Stimulated activated CD4-positive, alpha-beta T cell treated with anti-CD3 and anti-CD28 coated beads, Interleukin-12 subunit alpha, Interleukin-12 subunit beta, amount 100 ng/mL, for 48 hours (primary cell): ENCODE results near the gene DERL3.

ENCODE experiments used
- DNase-seq, 3 donors: peaks; one replicate each; pipeline ENCODE4 v3.0.0-alpha.2; 2020; ENCODE audit warnings: low read depth in 2 of 3, low spot score in 1 of 3

DERL3 gene

DNA sequence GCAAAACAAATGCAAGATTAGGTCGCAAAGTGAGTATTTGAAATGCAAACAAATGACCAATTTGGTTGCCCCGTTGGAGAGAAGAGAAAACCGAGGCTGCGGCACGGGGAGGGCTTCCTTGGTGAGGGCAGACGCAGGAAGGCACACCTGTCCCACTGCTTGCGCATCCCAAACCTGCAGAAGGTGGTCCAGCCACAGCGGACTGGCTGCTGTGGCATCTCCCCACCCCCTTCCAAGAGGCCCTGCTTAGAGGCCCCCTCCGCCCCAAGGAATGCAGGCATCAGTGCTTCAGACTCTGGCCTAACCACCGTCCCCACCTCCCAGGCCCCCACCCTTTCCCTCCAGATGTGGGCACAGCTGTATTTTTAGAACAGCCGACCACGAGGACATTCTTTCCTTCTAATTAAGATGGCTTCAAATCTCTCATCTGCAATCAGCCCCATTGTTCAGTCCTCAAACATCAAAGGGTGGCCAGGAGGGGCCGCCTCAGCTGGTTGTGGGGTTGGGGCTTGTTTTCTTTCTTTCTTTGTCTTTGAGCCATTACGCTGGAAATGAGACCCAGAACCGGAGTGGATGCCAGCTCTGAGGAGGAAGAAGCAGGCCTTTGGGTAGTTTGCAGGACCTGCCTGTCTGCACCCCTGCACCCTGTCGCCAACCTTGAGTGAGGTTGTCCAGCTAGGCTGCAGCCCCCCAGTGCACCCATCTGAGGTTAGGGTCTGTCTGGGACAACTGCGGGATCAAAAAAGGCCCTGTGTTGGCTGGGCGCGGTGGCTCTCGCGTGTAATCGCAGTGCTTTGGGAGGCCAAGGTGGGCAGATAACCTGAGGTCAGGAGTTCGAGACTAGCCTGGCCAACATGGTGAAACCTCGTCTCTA lies 9.4 kb upstream of the DERL3 start:
- DNase-seq: no peak

DNA sequence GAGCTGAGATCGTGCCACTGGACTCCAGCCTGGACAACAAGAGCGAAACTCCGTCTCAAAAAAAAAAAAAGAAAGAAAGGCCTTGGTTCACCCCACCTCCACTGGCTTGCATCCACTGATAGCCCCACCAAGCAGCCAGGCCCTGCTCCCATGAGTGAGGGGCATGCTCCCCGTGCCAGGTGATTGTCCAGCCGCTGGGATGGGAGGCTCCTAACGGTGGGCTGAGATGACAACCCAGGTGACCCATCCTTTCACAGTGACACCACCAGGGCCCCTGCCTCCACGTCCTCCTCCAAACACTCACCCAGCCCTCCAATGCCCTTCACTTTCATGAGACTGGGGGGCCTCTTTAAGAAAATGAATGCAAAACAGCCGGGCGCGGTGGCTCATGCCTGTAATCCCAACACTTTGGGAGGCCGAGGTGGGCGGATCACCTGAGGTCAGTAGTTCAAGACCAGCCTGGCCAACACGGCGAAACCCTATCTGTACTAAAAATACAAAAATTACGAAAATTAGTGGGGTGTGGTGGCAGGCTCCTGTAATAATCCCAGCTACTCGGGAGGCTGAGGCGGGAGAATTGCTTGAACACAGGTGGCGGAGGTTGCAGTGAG lies 8.6 kb upstream of the DERL3 start:
- no peak for DNase-seq

DNA sequence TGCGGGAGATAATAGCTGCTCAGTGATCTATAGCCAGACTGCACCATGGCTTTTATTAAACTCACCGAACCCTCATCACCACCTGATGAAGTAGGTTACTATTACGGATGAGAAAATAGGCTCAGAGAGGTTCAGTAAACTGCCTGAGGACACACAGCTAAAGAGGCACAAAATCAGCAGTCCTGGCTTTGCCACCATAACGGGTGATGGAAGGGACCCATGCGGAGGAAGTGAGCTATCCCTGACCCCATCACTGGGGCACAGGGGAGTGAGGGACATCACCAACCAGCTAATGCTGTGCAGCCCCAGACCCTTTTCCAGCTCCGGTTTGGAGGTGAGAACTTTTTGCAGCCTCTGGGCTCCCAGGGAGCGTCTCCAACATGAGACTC lies 7.3 kb upstream of the DERL3 start:
- DNase-seq: no peak

DNA sequence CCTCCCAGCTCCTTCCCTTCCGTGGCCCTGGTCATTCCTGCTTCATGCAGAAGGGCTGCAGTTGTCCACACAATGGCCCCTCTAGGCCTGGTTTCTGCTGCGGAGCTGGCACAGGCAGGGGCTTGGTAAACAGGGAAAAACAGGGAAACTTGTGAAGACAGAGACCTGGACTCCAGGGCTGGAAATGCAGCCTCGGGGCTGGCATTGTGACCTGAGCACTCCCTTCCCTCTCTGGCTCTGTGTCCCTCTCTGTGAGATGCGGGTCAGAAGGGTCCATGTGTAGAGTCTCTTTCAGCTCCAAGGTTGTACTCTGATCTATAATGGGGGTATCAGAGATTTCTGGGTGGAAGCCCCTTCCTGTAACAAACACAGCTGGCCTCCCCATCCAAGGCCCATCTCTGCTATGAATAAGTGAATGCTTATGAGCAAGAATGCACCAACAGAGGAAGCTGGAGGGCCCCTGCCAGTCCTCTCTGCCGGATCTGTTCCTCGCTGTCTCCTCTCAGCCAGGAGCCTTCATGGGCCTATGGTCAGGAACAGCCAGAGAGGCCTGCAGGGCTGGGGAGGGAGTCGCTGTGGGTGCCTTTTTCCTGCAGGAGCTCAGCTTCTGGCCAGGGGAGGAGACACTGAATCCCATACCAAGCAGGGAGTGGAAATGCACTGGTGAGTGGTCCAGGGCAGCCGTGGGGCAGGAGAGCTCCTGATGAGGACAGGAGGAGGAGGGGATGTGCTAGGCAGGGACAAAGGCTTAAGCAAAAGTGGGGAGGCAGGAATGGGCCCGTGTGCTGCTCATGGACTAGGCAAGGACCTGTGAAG lies 6.7 kb upstream of the DERL3 start:
- no peak for DNase-seq

DNA sequence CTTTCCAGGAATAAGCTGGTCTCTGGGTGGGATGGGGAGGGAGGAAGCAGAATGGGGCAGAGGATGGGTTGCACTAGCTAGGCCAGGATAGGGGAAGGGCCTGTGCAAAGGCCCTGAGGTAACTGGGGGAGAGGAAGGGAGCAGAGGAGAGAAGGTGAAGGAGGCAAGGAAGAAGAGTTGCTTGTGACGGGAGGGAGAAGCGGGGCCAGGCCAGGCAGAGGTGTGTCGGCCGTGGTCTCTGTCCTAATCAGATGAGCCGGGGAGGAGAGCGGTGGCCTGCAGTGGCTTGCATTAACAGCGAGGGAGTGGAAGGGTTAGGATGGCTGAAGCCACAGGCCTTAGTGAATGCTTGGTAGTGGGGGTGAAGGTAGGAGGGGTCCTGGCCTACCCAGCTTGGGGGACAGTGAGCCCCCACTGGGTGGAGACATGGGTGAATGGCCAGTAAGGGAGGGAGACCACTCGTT lies 6.0 kb upstream of the DERL3 start:
- DNase-seq: no peak

DNA sequence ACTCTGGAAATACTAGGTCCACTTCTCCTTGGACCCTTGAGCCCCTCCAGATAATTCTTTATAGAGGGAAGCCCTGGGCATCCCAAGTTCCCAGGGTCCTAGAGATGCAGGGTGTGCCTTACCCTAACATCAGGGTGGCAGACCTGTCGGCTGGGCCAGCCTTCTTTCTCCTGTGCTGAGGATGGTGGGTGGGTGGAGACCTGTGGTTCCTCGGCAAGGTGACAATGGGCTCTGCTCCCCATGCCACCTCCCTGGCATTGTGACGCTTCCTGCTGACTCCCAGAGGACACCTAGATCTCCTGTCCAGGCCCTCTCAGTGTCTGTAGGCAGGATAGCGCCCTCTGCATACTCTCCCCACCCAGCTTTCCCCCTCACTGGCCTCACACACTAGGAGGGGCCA lies 3.8 kb upstream of the DERL3 start:
- no peak for DNase-seq

DNA sequence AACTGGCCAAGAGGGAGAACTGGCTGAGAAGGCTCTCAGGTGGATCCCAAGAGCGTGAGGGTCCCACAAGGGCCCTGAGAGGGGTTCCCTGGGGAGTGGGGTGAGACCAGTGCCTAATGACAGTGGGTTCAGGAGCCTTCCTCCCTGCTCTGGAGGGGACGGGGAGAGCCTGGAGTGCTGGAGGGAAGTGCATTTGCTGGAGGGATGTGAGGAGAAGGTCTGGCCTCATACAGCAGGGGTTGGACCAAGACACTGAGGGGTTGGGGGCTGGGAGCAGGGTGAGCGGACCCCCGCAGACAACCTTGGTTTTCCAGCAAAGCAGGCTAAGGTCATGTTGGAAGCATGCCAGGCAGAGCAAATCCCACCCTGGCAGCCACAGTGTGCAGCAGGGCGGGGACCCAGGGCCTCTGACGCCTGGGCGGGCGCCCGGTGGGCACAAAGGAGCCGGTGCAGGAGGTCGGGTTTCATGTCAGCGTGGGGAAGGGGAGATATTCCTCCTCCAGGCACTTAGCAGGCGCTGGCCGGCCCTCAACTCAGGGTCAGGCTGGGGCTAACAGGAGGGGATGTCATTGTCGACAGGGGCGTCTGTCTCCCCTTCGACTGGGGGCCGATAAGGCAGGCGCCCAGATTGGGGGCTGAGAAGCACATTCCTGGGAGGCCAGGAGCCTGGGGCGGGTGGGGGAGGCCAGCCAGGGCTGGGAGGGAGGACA lies 3.1 kb upstream of the DERL3 start:
- no peak for DNase-seq

DNA sequence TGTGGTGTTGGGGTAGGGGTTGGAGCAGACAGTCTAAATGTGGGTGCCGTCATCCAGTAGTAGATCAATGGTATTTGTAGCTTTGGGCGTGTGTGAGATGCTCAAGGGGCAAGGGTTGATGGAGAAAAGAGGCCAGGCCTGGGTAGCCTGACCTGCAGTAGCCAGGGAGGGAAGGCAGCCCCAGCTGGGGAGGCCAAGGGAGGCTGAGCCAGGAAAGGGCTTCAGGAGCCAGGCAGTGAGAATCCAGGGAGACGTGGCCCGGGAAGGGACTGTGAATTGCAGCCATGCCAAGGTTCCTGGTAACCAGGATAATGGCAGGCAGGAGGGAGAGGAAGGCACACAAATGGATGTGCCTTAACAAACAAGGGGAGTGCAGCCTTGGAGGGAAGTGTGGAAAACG lies 2.5 kb upstream of the DERL3 start:
- DNase-seq: no peak

DNA sequence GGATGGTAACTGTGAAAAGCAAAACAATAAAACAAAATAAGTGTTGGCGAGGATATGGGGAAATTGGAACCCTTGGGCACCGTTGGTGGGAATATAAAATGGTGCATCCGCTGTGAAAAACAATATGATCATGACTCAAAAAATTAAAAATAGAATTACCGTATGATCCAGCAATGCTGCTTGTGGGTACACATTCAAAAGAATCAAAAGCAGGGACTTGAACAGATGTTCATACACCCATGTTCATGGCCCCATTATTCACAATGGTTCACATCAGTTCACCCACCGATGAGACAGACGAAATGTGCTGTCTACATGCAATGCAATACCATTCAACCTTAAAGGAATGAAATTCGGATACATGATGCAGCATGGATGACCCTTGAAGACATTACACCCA lies 1.2 kb upstream of the DERL3 start:
- DNase-seq: no peak

DNA sequence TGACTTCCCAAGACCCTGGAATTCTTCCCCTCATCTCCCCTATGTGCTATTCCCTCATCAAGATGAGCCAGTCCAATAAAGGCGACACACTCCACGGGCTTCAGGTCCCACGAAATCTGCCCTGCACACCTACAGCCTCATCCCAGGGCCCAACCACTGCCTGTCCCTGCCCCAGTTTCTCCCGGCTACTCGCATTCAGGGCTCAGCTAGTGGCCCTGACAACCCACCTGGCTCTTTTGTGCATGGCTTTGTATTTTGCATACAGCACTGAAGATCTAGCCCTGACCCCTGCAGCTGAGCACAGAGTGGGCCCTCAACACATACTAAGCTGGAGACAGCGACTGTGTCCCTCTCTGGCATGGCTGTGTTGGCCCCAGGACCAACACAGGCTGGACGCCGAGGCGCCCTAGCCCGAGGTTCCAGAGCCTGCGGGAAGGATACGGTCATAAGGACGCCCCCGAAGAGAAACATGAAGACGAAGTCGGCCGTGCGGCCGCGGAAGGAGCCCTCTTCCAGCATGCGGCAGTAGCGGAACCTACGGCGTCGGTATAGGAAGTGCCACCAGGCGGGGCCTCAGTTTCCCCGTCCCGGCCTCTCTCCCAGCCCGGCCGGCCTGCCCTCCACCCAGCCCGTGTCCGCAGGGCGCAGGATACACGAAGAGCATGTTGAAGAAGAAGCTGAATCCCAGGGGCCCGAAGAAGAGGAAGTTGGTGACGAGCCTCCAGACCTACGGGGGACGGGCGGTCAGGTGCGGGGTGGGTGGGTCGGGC lies 710 bp downstream of the DERL3 start:
- DNase-seq: no peak

DNA sequence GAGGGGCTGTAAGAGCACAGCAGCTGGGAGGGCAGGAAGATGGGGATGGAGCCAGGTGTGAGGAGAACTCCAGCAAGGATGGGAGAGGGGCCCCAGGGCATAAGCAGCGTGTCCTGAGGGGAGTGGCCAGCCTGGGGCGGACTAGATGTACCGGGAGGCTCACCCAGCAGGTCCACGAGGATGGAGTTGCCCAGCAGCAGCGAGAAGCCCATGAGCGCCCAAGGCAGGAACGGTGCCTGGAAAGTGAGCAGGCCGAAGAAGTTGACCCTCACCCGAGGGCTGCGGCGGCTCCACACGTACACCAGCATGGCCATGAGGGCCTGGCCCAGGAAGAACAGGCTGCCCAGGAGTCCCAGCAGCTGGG lies 1.3 kb downstream of the DERL3 start:
- DNase-seq: no peak

DNA sequence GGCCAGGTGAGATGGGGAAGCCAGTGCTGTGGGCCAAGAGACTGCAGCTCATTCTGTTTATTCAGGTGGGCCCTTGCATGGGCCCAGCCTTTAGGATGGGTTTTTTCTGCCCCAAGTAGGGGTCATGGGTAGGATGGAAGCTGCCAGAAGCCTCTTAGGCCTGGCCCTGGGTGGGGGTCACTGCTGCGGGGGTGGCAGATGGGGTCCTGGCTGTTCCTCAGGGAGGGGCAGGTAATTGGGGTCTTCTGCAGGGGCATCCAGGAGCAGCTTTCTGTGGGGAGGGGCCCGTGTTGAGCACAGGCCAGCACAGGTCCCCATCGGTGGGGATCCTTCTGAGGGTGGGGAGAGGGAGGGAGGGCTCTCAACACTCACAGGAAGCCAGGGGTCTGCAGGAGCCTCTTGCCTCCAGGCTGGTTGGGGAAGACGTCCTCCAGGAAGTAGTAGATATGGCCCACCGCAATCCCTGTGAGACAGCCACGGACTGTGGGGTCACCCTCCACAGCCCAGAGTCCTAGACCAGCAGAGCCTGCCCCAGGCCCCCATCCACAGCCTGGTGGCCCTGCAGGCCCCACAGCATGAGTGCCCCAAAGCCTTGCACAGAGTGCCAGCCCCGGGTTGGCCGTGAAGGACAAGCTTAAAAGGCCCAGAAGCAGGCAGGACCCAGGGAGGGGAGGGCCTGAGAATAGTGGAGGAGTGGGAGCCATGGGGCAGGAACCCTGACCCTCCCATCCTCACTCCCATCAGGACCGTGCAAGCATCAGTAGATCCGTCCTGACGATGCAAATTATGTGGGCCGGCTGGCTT lies 1.9 kb downstream of the DERL3 start:
- no peak for DNase-seq

DNA sequence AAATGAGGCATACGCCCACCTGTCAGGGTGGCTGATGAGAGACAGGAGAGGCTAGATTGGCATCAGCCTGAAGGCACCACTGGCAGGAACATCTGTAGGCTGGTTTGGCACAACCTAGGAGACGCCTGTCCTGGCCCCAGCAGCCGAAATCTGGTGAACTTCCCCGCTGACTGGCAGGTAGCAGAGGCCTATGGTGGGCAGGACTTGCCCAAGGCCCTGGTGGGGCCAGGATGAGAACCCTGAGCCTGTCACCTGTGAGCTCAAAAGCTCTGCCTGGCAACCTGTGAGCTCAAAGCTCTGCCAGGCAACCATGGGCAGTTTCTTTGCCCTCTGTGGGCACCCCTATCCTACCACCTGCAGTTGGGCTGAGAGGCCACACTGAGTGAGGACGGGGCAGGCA lies 2.5 kb downstream of the DERL3 start:
- no peak for DNase-seq

DNA sequence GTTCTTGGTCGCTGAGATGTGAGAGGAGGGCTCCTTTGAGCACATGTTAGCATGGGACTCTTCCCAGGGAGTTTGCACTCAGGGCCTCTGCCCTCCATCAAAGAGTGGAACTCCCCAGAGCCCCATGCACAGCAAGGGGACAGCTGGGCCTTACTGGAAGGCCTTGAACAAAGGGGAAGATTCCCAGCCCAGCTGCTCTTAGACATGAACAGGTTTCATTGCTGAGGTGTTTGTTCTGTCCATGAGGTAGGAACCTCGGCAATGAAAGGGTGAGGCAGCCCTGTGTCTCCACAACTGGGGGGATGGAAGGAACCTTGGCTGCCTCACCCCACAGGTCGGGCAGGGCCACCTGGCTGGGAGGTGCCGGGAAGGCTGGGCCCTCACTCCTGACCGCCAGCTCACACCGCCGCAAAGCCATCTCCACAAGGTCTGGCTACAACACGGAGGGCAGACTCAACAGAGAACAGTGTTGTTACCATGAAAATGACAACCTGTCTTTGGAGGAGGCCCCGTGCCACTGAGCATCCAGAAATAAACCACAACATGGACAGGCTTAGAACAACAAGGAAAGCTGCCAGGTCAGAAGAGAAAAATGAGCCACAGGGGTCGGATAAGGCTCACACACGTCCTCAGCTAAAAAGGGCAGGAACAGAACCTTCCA lies 3.2 kb downstream of the DERL3 start:
- no peak for DNase-seq

DNA sequence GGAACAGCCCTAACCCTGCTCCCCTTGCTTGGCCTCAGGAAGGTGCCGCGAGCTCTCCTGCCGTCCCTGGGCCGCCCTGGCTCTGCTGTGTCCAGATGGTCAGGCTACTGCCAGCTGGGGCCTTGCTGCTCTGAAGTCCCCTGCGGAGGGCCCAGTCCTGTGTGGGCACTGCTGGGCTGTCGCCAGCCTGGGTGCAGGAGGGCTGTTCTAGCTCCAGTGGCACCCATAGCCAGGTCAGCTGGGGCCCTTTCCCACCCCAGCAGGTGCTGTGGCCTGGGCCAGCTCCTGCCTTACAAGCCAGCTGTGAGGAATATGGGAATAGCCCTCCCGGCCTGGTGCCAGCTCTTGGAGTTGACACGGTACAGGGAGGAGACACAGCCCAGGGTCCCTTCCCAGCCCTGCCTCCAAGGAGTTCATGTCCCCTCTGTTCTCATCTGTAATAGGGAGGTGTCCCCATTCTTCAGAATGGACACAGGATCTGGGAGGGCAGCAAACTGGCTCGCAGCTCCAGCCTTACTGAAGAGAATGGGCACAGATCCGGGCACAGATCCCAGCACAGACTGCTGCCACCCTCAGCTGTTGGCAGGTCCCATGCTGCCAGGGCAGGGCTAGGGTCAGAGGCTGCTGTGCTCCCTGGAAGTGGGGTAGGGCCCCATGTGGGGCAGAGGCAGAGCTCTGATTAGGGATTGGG lies 3.9 kb downstream of the DERL3 start:
- DNase-seq: no peak

DNA sequence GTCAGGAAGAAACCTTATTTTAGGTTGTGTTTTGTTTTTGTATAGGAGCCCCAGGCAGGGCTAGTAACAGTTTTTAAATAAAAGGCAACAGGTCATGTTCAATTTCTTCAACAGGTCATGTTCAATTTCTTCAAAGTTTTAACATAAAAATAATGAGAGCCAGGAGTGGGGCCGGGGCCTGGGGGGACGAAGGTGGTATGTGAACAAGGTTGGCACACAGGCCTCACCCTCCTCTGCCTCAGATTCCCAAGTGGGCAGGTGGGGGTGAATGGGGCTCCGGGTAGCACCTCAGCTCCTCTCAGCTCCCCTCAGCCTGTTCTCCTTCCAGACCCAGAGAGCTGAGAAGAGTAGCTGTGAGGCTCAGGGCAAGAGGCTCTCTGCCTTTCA lies 4.4 kb downstream of the DERL3 start:
- DNase-seq: no peak

DNA sequence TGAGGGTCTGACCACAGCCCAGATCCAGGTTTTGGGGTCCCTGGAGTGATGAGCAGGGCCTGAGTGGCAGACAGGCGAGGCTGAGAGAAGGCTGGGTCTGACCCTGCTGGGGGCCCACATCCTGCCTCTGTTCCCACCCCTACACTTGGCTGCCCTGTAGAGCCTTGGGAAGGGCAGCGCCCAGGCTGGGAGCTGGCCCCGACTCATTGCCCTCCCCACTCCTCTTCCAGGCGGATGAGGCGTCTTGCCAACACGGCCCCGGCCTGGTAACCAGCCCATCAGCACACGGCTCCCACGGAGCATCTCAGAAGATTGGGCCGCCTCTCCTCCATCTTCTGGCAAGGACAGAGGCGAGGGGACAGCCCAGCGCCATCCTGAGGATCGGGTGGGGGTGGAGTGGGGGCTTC lies 4.9 kb downstream of the DERL3 start:
- DNase-seq: no peak

DNA sequence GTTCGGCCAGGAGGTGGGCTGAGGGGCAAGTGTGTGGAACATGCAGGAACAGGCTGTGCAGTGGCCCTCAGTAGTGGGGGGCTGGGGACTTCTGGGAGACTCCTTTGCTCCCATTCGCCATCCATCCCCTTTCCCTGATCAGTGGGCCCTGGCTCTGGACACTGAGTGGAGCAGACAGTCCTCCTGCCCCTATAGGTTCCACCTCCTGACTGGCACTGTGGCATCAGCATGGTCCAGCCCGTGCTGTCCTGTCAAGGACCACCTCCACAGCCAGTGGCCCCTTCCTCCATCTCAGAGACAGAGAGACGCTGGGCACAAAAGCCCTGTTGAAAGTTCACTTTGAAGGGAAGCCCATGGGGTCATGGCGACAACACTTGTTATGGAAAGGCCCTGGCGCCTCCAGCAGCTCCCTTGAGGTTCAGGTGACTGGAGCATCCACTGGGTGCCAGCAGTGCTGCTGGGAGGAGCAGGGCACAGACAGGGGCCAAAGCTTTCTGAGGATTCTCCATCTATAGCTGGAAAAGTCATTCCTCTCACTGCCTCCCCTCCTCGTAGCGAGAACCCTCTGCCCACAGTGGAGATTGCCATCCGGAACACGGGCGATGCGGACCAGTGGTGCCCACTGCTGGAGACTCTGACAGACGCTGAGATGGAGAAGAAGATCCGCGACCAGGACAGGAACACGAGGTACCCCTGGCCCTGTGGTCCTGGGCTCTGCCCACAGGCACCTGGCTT lies 5.6 kb downstream of the DERL3 start:
- no peak for DNase-seq
